Mucosa of descending colon (tissue), 3 donors: ENCODE results near the gene SSTR3. TPM values are rescaled to one million over a fixed set of nuclear protein-coding genes. Genes with fewer than 3 reads are reported as not detected.
A peak's percentile ranks its signal among the peaks of the same experiment; 100 is the strongest.

Experiments used
- ATAC-seq: fragments of 200-7000 bp; cut with Tn5 transposase; one replicate; pipeline ENCODE4 v1.9.1; 2020; ENCODE audit warnings: mild to moderate bottlenecking, moderate library complexity
- DNase-seq, 3 donors: peaks; one replicate each; pipeline ENCODE4 v3.0.0-alpha.2; 2020
- H3K36me3 ChIP-seq: fragments of 200-600 bp; one replicate; pipeline ENCODE4 v1.8.0; 2021; ENCODE audit warnings: low read depth, mild to moderate bottlenecking
- H3K4me1 ChIP-seq: fragments of 200-600 bp; one replicate; pipeline ENCODE4 v1.8.0; 2021; ENCODE audit warnings: low read depth, mild to moderate bottlenecking
- H3K4me3 ChIP-seq: fragments of 200-600 bp; one replicate; pipeline ENCODE4 v1.8.0; 2021; ENCODE audit warnings: mild to moderate bottlenecking
- H3K9me3 ChIP-seq: fragments of 200-600 bp; one replicate; pipeline ENCODE4 v1.8.0; 2021; ENCODE audit warnings: mild to moderate bottlenecking
- CTCF ChIP-seq: fragments of 200-600 bp; IDR thresholded peaks from one replicate; pipeline ENCODE4 v1.8.0; 2022; ENCODE audit warnings: antibody characterized with exemption, mild to moderate bottlenecking
- intact Hi-C, 2 donors: fragments of 100-400 bp; cut with DNase I in 1 of 2; cut with micrococcal nuclease in 1 of 2; formaldehyde crosslinking; loops; one replicate each; pipeline versions ENCODE4 v1.11.0 to v1.11.1; 2022; cut with DNase I, micrococcal nuclease
- total RNA-seq, 3 donors: library from RNA; stranded (reverse); fragmentation: NEBNext Ultra II Directional in 2 of 3; extraction: Animal tissue kit (Norgen Biotek cat#: 25700) in 2 of 3; gene quantifications; one replicate each; pipeline versions ENCODE4 v1.2.1 to v1.2.4, GENCODE V29; 2021 to 2023
- donor health status: DM: no; HTN: no; CAD: no; lungs with moderate emphysema.
- donor health status: DM: no; HTN: no; CAD: no.
- donor health status: DM: no; HTN: yes; CAD: no.

The SSTR3 gene
- total RNA-seq, 3 donors from 2014 or later: 0.09 to 0.10 TPM; not detected in 1

- ATAC-seq: no peak
- H3K9me3 ChIP-seq: no peaks in the 10 kb centered on the region
- peaks cover 13% of the 10 kb centered on the region for H3K4me1 ChIP-seq
- H3K4me3 ChIP-seq: no peak overlapping the region
- no peak for DNase-seq
- intact Hi-C loops: no loop called here
- H3K36me3 ChIP-seq: no peaks in the 10 kb centered on the region
- no peak for TF ChIP-seq CTCF
Measured at GRCh38 chr22:37226514-37226913, 14.2 kb upstream of the SSTR3 start.

GRCh38 chr22:37226087-37226486, 13.8 kb upstream of the SSTR3 start:
- intact Hi-C loops: no loop called here

GRCh38 chr22:37225481-37225880, 13.2 kb upstream of the SSTR3 start:
- TF ChIP-seq CTCF: no peak
- Histone ChIP-seq H3K36me3 (no peaks in the 10 kb centered on the region), H3K4me3 (no peak overlapping the region), H3K4me1 (peaks cover 11% of the 10 kb centered on the region), H3K9me3 (no peaks in the 10 kb centered on the region)
- intact Hi-C loops: no loop called here
- DNase-seq (no peak), ATAC-seq (no peak)

More at GRCh38 chr22:37226087-37226486, 13.8 kb upstream of the SSTR3 start:
- DNase-seq (no peak), ATAC-seq (no peak)
- peaks cover 12% of the 10 kb centered on the region for H3K4me1 ChIP-seq
- H3K9me3 ChIP-seq: no peaks in the 10 kb centered on the region
- no peak overlapping the region for H3K4me3 ChIP-seq
- TF ChIP-seq CTCF: no peak
- no peaks in the 10 kb centered on the region for H3K36me3 ChIP-seq

- TF ChIP-seq CTCF: no peak
- Histone ChIP-seq H3K4me1 (peaks cover 11% of the 10 kb centered on the region), H3K4me3 (no peak overlapping the region), H3K36me3 (no peaks in the 10 kb centered on the region), H3K9me3 (no peaks in the 10 kb centered on the region)
- no peak for ATAC-seq
- intact Hi-C loops: no loop called here
- DNase-seq: no peak
Measured at GRCh38 chr22:37224757-37225420, 12.6 kb upstream of the SSTR3 start.

- Histone ChIP-seq H3K4me1 (peaks cover 6% of the 10 kb centered on the region), H3K9me3 (no peaks in the 10 kb centered on the region), H3K36me3 (no peaks in the 10 kb centered on the region), H3K4me3 (no peak overlapping the region)
- ATAC-seq (peak; percentile 11), DNase-seq (no peak)
- intact Hi-C loops: no loop called here
- TF ChIP-seq CTCF: no peak
Measured at GRCh38 chr22:37223965-37224551, 11.8 kb upstream of the SSTR3 start.
